ENCODE data around the gene PROP1.

The PROP1 gene

DNA sequence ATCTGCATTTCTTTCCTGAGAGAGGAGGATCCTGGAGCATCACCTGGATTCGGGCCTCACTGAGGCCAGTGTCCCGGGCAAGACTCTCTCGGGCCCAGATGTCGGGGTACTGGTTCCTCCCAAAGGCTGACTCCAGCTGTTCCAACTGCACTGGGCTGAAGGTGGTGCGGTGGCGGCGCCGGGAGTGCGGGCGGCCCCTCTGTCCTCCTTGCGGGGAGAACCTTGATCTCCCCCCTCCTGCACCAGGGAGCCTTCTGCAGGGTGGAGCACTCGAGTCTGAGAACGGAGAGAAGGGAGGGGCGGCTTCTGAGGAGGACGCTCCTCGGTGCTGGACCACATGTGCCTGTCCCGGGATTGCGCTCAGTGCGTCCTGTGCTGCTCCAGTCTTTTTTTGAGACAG, 2.0 kb downstream of the PROP1 start:
- TF ChIP-seq, protein P1, sequence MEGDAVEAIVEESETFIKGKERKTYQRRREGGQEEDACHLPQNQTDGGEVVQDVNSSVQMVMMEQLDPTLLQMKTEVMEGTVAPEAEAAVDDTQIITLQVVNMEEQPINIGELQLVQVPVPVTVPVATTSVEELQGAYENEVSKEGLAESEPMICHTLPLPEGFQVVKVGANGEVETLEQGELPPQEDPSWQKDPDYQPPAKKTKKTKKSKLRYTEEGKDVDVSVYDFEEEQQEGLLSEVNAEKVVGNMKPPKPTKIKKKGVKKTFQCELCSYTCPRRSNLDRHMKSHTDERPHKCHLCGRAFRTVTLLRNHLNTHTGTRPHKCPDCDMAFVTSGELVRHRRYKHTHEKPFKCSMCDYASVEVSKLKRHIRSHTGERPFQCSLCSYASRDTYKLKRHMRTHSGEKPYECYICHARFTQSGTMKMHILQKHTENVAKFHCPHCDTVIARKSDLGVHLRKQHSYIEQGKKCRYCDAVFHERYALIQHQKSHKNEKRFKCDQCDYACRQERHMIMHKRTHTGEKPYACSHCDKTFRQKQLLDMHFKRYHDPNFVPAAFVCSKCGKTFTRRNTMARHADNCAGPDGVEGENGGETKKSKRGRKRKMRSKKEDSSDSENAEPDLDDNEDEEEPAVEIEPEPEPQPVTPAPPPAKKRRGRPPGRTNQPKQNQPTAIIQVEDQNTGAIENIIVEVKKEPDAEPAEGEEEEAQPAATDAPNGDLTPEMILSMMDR (IDR thresholded peaks at IDR 0.05; ENCODE audit: low read depth, low read length), result no peak
- no peak for TF ChIP-seq EZH2phosphoT487 (IDR thresholded peaks at IDR 0.05; ENCODE audit: low read depth)
- peaks cover 16% of the 10 kb centered on the region for H3K27me3 ChIP-seq (ENCODE audit: low read depth, low read length)
- no peak overlapping the region for H3K9ac ChIP-seq (ENCODE audit: low read length)
- no peak overlapping the region for H3K4me2 ChIP-seq (ENCODE audit: low read length)
- no peaks in the 10 kb centered on the region for H3K79me2 ChIP-seq (ENCODE audit: low read length)
- H4K20me1 ChIP-seq (ENCODE audit: insufficient read depth, low read length), result no peaks in the 10 kb centered on the region
- H3K4me1 ChIP-seq (ENCODE audit: low read length), result no peaks in the 10 kb centered on the region
- no peak overlapping the region for H2AFZ ChIP-seq (ENCODE audit: low read depth, low read length)
- no peak overlapping the region for H3K4me3 ChIP-seq (ENCODE audit: low read length)
- no peaks in the 10 kb centered on the region for H3K9me3 ChIP-seq (ENCODE audit: insufficient read depth, low read length)
- H3K36me3 ChIP-seq (replicated peaks; ENCODE audit: low read depth, low read length), result no peaks in the 10 kb centered on the region
- H3K27ac ChIP-seq (ENCODE audit: low read length), result no peak overlapping the region

DNA sequence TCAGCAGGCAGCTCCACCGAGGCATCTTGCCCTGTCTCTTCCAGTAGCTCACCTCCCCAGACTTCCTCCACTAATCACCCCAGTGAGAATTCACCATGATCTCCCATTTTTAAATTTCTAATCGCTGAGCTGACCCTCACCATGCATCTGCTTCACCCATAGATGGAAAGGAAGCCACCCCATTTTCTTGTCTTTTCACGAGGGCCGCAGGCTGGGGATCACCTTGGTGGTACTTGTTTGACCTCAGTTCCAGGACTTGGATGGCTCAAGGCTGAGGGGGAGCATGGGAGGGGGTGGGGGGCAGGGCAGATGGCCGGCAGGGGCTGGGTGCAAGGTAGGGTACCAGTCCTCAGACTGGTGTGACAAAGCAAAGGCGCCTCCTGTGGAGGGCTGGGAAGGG, 3.6 kb downstream of the PROP1 start:
- H3K79me2 ChIP-seq (ENCODE audit: low read length), result no peaks in the 10 kb centered on the region
- H3K9ac ChIP-seq (ENCODE audit: low read length), result no peak overlapping the region
- no peak overlapping the region for H3K4me3 ChIP-seq (ENCODE audit: low read length)
- H3K36me3 ChIP-seq (replicated peaks; ENCODE audit: low read depth, low read length), result no peaks in the 10 kb centered on the region
- H4K20me1 ChIP-seq (ENCODE audit: insufficient read depth, low read length), result no peaks in the 10 kb centered on the region
- H2AFZ ChIP-seq (ENCODE audit: low read depth, low read length), result no peak overlapping the region
- H3K4me2 ChIP-seq (ENCODE audit: low read length), result no peak overlapping the region
- H3K27me3 ChIP-seq (ENCODE audit: low read depth, low read length), result peaks cover 8% of the 10 kb centered on the region; the same call in 1 of the 2 replicates
- no peaks in the 10 kb centered on the region for H3K4me1 ChIP-seq (ENCODE audit: low read length)
- H3K9me3 ChIP-seq (ENCODE audit: insufficient read depth, low read length), result no peaks in the 10 kb centered on the region
- no peak overlapping the region for H3K27ac ChIP-seq (ENCODE audit: low read length)
- TF ChIP-seq EZH2phosphoT487 (IDR thresholded peaks at IDR 0.05; ENCODE audit: low read depth), result no peak
- TF ChIP-seq, protein P1 (IDR thresholded peaks at IDR 0.05; ENCODE audit: low read depth, low read length), result no peak

GRCh38 chr5:177988989-177989625, 6.9 kb downstream of the PROP1 start:
- Histone ChIP-seq H3K4me3 (ENCODE audit: low read length) (no peak overlapping the region), H3K4me1 (ENCODE audit: low read length) (no peaks in the 10 kb centered on the region), H3K79me2 (ENCODE audit: low read length) (no peaks in the 10 kb centered on the region), H3K27me3 (ENCODE audit: low read depth, low read length) (no peaks in the 10 kb centered on the region), H3K36me3 (replicated peaks; ENCODE audit: low read depth, low read length) (no peaks in the 10 kb centered on the region), H3K4me2 (ENCODE audit: low read length) (no peak overlapping the region), H4K20me1 (ENCODE audit: insufficient read depth, low read length) (no peaks in the 10 kb centered on the region), H3K9ac (ENCODE audit: low read length) (no peak overlapping the region), H3K9me3 (ENCODE audit: insufficient read depth, low read length) (no peaks in the 10 kb centered on the region), H2AFZ (ENCODE audit: low read depth, low read length) (no peak overlapping the region), H3K27ac (ENCODE audit: low read length) (no peak overlapping the region)
- TF ChIP-seq EZH2phosphoT487 (IDR thresholded peaks at IDR 0.05; ENCODE audit: low read depth), result no peak
- TF ChIP-seq, protein P1 (IDR thresholded peaks at IDR 0.05; ENCODE audit: low read depth, low read length), result no peak

- no peak overlapping the region for H3K4me3 ChIP-seq (ENCODE audit: low read length)
- TF ChIP-seq, protein P1 (IDR thresholded peaks at IDR 0.05; ENCODE audit: low read depth, low read length), result no peak
- no peak for TF ChIP-seq EZH2phosphoT487 (IDR thresholded peaks at IDR 0.05; ENCODE audit: low read depth)
- H3K4me1 ChIP-seq (ENCODE audit: low read length), result 0 out of 2 replicates have a peak, but pooled peaks cover under 1% of the 10 kb centered on the region
- no peak overlapping the region for H3K27ac ChIP-seq (ENCODE audit: low read length)
- no peak overlapping the region for H3K4me2 ChIP-seq (ENCODE audit: low read length)
- H4K20me1 ChIP-seq (ENCODE audit: insufficient read depth, low read length), result no peaks in the 10 kb centered on the region
- no peaks in the 10 kb centered on the region for H3K79me2 ChIP-seq (ENCODE audit: low read length)
- H3K9ac ChIP-seq (ENCODE audit: low read length), result no peak overlapping the region
- no peak overlapping the region for H2AFZ ChIP-seq (ENCODE audit: low read depth, low read length)
- H3K27me3 ChIP-seq (ENCODE audit: low read depth, low read length), result no peaks in the 10 kb centered on the region
- H3K36me3 ChIP-seq (replicated peaks; ENCODE audit: low read depth, low read length), result no peaks in the 10 kb centered on the region
- H3K9me3 ChIP-seq (ENCODE audit: insufficient read depth, low read length), result no peaks in the 10 kb centered on the region
These were observed 8.7 kb downstream of the PROP1 start for GRCh38 chr5:177987326-177987725.

Data from OCI-LY3 (cell line).